DMS 273 (cell line): ENCODE measurements around the gene ERCC5.

ENCODE experiments used
- DNase-seq: peaks from one replicate; lab custom pipeline; 2025; ENCODE audit not compliant: unreplicated experiment; lab: John Stamatoyannopoulos, UW

ERCC5 gene

DNA sequence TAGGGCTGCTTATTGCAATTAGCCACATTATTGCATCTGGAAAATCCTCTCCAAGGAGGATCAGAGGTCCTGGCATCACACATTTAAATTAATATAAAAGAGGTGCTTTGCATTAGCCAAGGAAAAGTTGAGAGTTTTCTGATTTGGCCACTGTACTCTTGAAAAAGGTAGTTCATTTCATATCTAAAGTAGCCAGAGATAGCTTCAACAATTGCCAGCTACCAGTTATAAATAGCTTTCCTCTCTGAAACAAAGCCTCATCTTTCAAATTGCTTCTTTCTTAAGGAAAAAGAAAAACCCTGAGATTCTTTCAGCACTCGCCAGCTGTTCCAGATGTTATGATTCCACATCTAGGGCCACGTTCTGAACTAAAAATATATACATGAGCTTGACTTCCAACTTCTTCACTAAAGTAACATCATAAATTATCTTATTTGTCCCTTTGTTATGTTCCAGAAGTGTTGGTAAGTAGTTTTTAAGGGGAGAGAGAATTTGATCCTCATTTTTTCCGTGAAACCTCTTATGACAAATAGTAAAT, 69.6 kb downstream of the ERCC5 start:
- DNase-seq, result no peak

DNA sequence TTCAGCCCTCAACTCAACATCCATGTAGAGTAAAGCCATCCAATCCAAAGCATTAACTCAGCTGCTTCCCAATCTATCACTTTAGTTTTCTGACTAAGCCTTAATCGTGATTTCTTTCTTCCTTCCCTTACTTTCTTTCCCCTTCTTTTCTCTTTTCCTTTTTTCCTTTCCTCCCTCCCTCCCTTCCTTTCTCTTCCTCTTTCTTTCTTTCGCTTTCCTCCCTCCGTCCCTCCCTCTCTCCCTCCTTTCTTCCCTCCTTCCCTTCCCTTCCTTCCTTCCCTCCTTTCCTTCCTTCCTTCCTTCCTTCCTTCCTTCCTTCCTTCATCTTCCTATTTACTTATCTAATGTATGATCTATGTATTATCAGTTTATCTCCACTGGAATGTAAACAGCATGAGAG, 71.2 kb downstream of the ERCC5 start:
- no peak for DNase-seq

DNA sequence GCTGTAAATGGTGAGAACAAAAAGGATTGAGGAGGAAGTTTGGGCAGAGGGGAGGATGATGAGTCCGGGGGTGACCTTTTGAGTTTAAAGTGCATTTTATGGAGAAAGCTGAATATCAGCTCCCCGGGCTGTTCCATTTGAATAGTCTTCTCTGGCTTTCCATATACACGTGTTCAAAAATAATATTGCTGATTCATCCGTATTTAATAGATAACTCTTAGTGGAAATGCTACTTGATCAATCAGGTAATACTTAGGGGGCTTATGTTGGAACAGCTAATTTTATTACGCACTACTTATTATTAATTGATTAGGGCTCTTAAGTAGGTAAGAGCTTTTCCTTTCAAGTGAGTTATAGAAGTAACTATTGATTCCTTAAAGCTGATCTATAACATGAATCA, 76.4 kb downstream of the ERCC5 start:
- DNase-seq, result no peak
